CD8-positive, alpha-beta memory T cell (primary cell): ENCODE results near the gene SLC4A11. TPM values are rescaled to one million over a fixed set of nuclear protein-coding genes. Genes with fewer than 3 reads are reported as not detected.

Experiments
- CTCF ChIA-PET: fragments of 350-600 bp; sonication (Branson Sonifier 250); formaldehyde crosslinking; loops from one replicate; lab custom pipeline; 2021; ENCODE audit warnings: antibody characterized with exemption; lab: Charles Lee
- POLR2A ChIA-PET: fragments of 350-600 bp; sonication (Branson Sonifier 250); formaldehyde crosslinking; loops from one replicate; lab custom pipeline; 2021; ENCODE audit warnings: antibody characterized with exemption; lab: Charles Lee
- DNase-seq, 5 donors: peaks; one replicate each; pipeline versions ENCODE4 v3.0.0 to v3.0.0-alpha.2; 2020 to 2022; ENCODE audit warnings: mixed read lengths in 1 of 5
- H3K27ac ChIP-seq: one replicate; pipeline ENCODE4 v1.7.0; 2013; ENCODE audit warnings: low read depth, mild to moderate bottlenecking, low read length, moderate library complexity
- H3K27me3 ChIP-seq: 2 replicates; pipeline ENCODE4 v1.7.0; 2013; ENCODE audit warnings: low read length, mild to moderate bottlenecking; ENCODE audit not compliant: insufficient read depth, poor library complexity, severe bottlenecking
- H3K36me3 ChIP-seq: 2 replicates; pipeline ENCODE4 v1.7.0; 2013; ENCODE audit warnings: mild to moderate bottlenecking, low read length, moderate library complexity; ENCODE audit not compliant: insufficient read depth
- H3K4me1 ChIP-seq: 2 replicates; pipeline ENCODE4 v1.7.0; 2013; ENCODE audit warnings: mild to moderate bottlenecking, low read length, moderate library complexity; ENCODE audit not compliant: insufficient read depth
- H3K4me3 ChIP-seq: 2 replicates; pipeline ENCODE4 v1.7.0; 2013; ENCODE audit warnings: mild to moderate bottlenecking, low read length
- H3K9me3 ChIP-seq: 2 replicates; pipeline ENCODE4 v1.7.0; 2013; ENCODE audit warnings: mild to moderate bottlenecking, low read length
- H3K27ac Mint-ChIP-seq, 8 donors: one replicate each; pipeline ENCODE4 v1.8.0; 2020 to 2021; ENCODE audit warnings: mixed read lengths in 8 of 8, mild to moderate bottlenecking in 6 of 8, inconsistent platforms in 3 of 8, moderate library complexity in 3 of 8
- H3K27me3 Mint-ChIP-seq, 2 donors: one replicate each; pipeline ENCODE4 v1.8.0; 2020 to 2021; ENCODE audit warnings: mixed read lengths in 2 of 2, mild to moderate bottlenecking in 1 of 2, moderate library complexity in 1 of 2
- H3K36me3 Mint-ChIP-seq, 3 donors: one replicate each; pipeline ENCODE4 v1.8.0; 2020 to 2021; ENCODE audit warnings: mixed read lengths in 3 of 3, inconsistent platforms in 1 of 3, mild to moderate bottlenecking in 1 of 3
- H3K4me1 Mint-ChIP-seq, 3 donors: one replicate each; pipeline ENCODE4 v1.8.0; 2020 to 2021; ENCODE audit warnings: mixed read lengths in 3 of 3, inconsistent platforms in 1 of 3, mild to moderate bottlenecking in 1 of 3
- H3K4me3 Mint-ChIP-seq, 7 donors: one replicate each; pipeline ENCODE4 v1.8.0; 2020 to 2021; ENCODE audit warnings: mixed read lengths in 7 of 7, mild to moderate bottlenecking in 6 of 7, moderate library complexity in 4 of 7, inconsistent platforms in 2 of 7
- H3K9me3 Mint-ChIP-seq, 5 donors: one replicate each; pipeline ENCODE4 v1.8.0; 2020 to 2022; ENCODE audit warnings: mixed read lengths in 5 of 5, mild to moderate bottlenecking in 3 of 5, moderate library complexity in 2 of 5, inconsistent platforms in 1 of 5
- polyA plus RNA-seq: library from polyadenylated mRNA; unstranded; fragments of 300-500 nt; fragmentation: Illumina TruSeq; gene quantifications from one replicate; pipeline ENCODE4 v1.2.3, GENCODE V29; 2021
- total RNA-seq, 2 experiments: library from RNA; stranded (reverse); gene quantifications; one replicate each; pipeline ENCODE4 v1.2.3, GENCODE V29; 2021

The SLC4A11 gene
- total and polyA plus RNA-seq, 3 experiments from 2014 or later = 0.46 to 3.5 (median 3.1) TPM

- H3K4me1 Mint-ChIP-seq = no peaks in the 10 kb centered on the region
- H3K36me3 Mint-ChIP-seq = peaks cover 0 to 10% (median 0%) of the 10 kb centered on the region in 3 donors
- no peak overlapping the region for H3K27ac Mint-ChIP-seq
- Histone ChIP-seq H3K4me1 (no peaks in the 10 kb centered on the region), H3K36me3 (no peaks in the 10 kb centered on the region), H3K27me3 (no peaks in the 10 kb centered on the region), H3K4me3 (no peak overlapping the region), H3K9me3 (no peaks in the 10 kb centered on the region), H3K27ac (no peak overlapping the region)
- no peaks in the 10 kb centered on the region for H3K27me3 Mint-ChIP-seq
- no peaks in the 10 kb centered on the region for H3K9me3 Mint-ChIP-seq
- no peak overlapping the region for H3K4me3 Mint-ChIP-seq
- CTCF ChIA-PET = no interaction called here
- POLR2A ChIA-PET = no interaction called here
- no peak for DNase-seq
Observed at GRCh38 chr20:3229158-3229557, 9.8 kb downstream of the SLC4A11 start.

GRCh38 chr20:3228750-3229032 is 10.3 kb downstream of the SLC4A11 start:
- Histone ChIP-seq H3K27ac (no peak overlapping the region), H3K36me3 (no peaks in the 10 kb centered on the region), H3K4me1 (peaks cover under 1% of the 10 kb centered on the region), H3K4me3 (no peak overlapping the region), H3K27me3 (no peaks in the 10 kb centered on the region), H3K9me3 (no peaks in the 10 kb centered on the region)
- no peaks in the 10 kb centered on the region for H3K4me1 Mint-ChIP-seq
- ChIA-PET POLR2A (no interaction called here), CTCF (interaction anchor here (2.3 kb wide), 1 partner anchor 10 kb away, joined by 7 read pairs; no protein-coding TSS in a partner anchor)
- no peak overlapping the region for H3K4me3 Mint-ChIP-seq
- peaks cover 0 to 14% (median 0%) of the 10 kb centered on the region in 3 donors for H3K36me3 Mint-ChIP-seq
- no peak for DNase-seq
- H3K27ac Mint-ChIP-seq = no peak overlapping the region
- no peaks in the 10 kb centered on the region for H3K9me3 Mint-ChIP-seq
- no peaks in the 10 kb centered on the region for H3K27me3 Mint-ChIP-seq

- peaks cover 0 to 19% (median 0%) of the 10 kb centered on the region in 3 donors for H3K36me3 Mint-ChIP-seq
- Histone ChIP-seq H3K4me3 (no peak overlapping the region), H3K27me3 (no peaks in the 10 kb centered on the region), H3K27ac (no peak overlapping the region), H3K36me3 (no peaks in the 10 kb centered on the region), H3K4me1 (peaks cover 6% of the 10 kb centered on the region), H3K9me3 (no peaks in the 10 kb centered on the region)
- no peak overlapping the region for H3K27ac Mint-ChIP-seq
- H3K4me3 Mint-ChIP-seq = no peak overlapping the region
- ChIA-PET POLR2A (no interaction called here), CTCF (interaction anchor here (2.3 kb wide), 1 partner anchor 9 kb away, joined by 7 read pairs; no protein-coding TSS in a partner anchor)
- H3K27me3 Mint-ChIP-seq = no peaks in the 10 kb centered on the region
- H3K9me3 Mint-ChIP-seq = no peaks in the 10 kb centered on the region
- no peak for DNase-seq
- H3K4me1 Mint-ChIP-seq = peaks cover 0 to 4% (median 0%) of the 10 kb centered on the region in 3 donors
Observed at GRCh38 chr20:3227936-3228749, 10.8 kb downstream of the SLC4A11 start.

- Histone ChIP-seq H3K4me3 (no peak overlapping the region), H3K27me3 (no peaks in the 10 kb centered on the region), H3K36me3 (no peaks in the 10 kb centered on the region), H3K27ac (no peak overlapping the region), H3K9me3 (no peaks in the 10 kb centered on the region), H3K4me1 (peaks cover 8% of the 10 kb centered on the region)
- CTCF ChIA-PET = interaction anchor here (2.3 kb wide), 1 partner anchor 8 kb away, joined by 7 read pairs; no protein-coding TSS in a partner anchor
- DNase-seq = no peak
- no peak overlapping the region for H3K4me3 Mint-ChIP-seq
- peaks cover 0 to 25% (median 0%) of the 10 kb centered on the region in 3 donors for H3K36me3 Mint-ChIP-seq
- peaks cover 3 to 9% (median 4%) of the 10 kb centered on the region in 3 donors for H3K4me1 Mint-ChIP-seq
- POLR2A ChIA-PET = no interaction called here
- H3K9me3 Mint-ChIP-seq = no peaks in the 10 kb centered on the region
- H3K27ac Mint-ChIP-seq = no peak overlapping the region
- H3K27me3 Mint-ChIP-seq = no peaks in the 10 kb centered on the region
Observed at GRCh38 chr20:3227506-3227905, 11.5 kb downstream of the SLC4A11 start.

DNA sequence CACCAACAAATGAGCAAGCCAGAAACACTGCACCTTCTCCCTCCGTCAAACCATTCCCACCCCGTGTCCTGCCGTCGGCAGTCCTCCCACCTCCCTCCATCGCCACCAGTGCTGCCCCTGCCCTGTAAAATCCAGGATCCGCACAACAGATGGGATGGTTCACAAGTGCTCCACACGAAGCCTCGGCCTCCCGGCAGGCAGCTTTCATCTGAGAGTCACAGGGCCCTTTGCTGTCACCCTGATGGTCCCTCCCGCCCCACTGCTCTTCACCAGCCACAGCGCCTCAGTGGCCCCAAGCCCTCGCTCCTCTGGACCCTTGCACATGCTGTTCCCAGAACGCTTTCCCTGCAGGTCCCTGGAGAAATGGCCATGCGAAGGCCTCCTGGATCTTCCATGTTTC is 12.1 kb downstream of the SLC4A11 start:
- peak overlapping the region in 1 of 8 donors; percentile 27 for H3K27ac Mint-ChIP-seq
- ChIA-PET POLR2A (no interaction called here), CTCF (interaction anchor here (2.3 kb wide), 1 partner anchor 8 kb away, joined by 7 read pairs; no protein-coding TSS in a partner anchor)
- Histone ChIP-seq H3K36me3 (peaks cover under 1% of the 10 kb centered on the region), H3K27me3 (no peaks in the 10 kb centered on the region), H3K4me3 (no peak overlapping the region), H3K9me3 (no peaks in the 10 kb centered on the region), H3K4me1 (peaks cover 10% of the 10 kb centered on the region), H3K27ac (no peak overlapping the region)
- no peak for DNase-seq
- peaks cover 3 to 9% (median 4%) of the 10 kb centered on the region in 3 donors for H3K4me1 Mint-ChIP-seq
- no peak overlapping the region for H3K4me3 Mint-ChIP-seq
- no peaks in the 10 kb centered on the region for H3K27me3 Mint-ChIP-seq
- no peaks in the 10 kb centered on the region for H3K9me3 Mint-ChIP-seq
- H3K36me3 Mint-ChIP-seq = peaks cover 0 to 27% (median 0%) of the 10 kb centered on the region in 3 donors

DNA sequence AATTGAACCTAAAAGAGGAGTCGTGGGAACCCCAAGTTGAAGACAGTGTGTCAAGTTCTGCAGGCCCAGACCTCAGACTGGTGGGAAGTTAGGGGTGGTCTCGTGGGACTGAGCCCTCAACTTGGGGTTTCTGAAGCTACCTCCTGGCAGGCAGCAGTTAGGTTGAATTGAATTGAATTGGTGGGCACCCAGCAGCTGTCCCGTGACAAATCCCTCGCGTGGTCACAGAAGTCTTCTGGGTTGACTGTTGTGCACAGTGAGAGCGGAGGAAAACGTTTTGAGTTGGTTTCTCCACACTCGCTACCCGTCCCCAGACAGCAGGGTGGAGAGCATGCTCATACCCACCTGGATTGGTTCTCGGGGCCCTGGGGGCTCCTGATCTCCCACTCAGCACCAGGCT is 12.9 kb downstream of the SLC4A11 start:
- H3K27ac Mint-ChIP-seq = peak overlapping the region in 2 of 8 donors; percentile 82 to 92
- no peak overlapping the region for H3K27ac ChIP-seq
- H3K27me3 ChIP-seq = no peaks in the 10 kb centered on the region
- H3K4me3 ChIP-seq = no peak overlapping the region
- H3K4me1 ChIP-seq = peaks cover 10% of the 10 kb centered on the region
- no peak overlapping the region for H3K4me3 Mint-ChIP-seq
- no peaks in the 10 kb centered on the region for H3K27me3 Mint-ChIP-seq
- H3K9me3 Mint-ChIP-seq = no peaks in the 10 kb centered on the region
- ChIA-PET POLR2A (no interaction called here), CTCF (no interaction called here)
- no peaks in the 10 kb centered on the region for H3K9me3 ChIP-seq
- H3K4me1 Mint-ChIP-seq = peaks cover 3 to 9% (median 4%) of the 10 kb centered on the region in 3 donors
- peaks cover 8% of the 10 kb centered on the region for H3K36me3 ChIP-seq
- DNase-seq = no peak
- H3K36me3 Mint-ChIP-seq = peaks cover 0 to 35% (median 0%) of the 10 kb centered on the region in 3 donors

GRCh38 chr20:3224681-3225421 is 14.1 kb downstream of the SLC4A11 start:
- H3K9me3 Mint-ChIP-seq = no peaks in the 10 kb centered on the region
- no peak for DNase-seq
- peaks cover 0 to 45% (median 0%) of the 10 kb centered on the region in 3 donors for H3K36me3 Mint-ChIP-seq
- CTCF ChIA-PET = no interaction called here
- no peaks in the 10 kb centered on the region for H3K27me3 Mint-ChIP-seq
- H3K4me1 Mint-ChIP-seq = peaks cover 3 to 9% (median 4%) of the 10 kb centered on the region in 3 donors
- POLR2A ChIA-PET = no interaction called here
- no peak overlapping the region for H3K4me3 ChIP-seq
- H3K4me1 ChIP-seq = peaks cover 10% of the 10 kb centered on the region
- H3K27ac ChIP-seq = no peak overlapping the region
- no peaks in the 10 kb centered on the region for H3K9me3 ChIP-seq
- H3K27me3 ChIP-seq = no peaks in the 10 kb centered on the region
- no peak overlapping the region for H3K27ac Mint-ChIP-seq
- peaks cover 8% of the 10 kb centered on the region for H3K36me3 ChIP-seq
- H3K4me3 Mint-ChIP-seq = no peak overlapping the region
